Measurements from ENCODE around the gene AQP7. TPM values are rescaled to one million over a fixed set of nuclear protein-coding genes. Genes with fewer than 3 reads are reported as not detected.
"Not testable (repeated sequence)": the region's sequence is repeated elsewhere in the genome, so short reads cannot be mapped to it uniquely, and the experiment has no call there.

AQP7 gene
- total and polyA plus RNA-seq, 4 donors: 0.33 to 3.1 (median 1.0) TPM

DNA sequence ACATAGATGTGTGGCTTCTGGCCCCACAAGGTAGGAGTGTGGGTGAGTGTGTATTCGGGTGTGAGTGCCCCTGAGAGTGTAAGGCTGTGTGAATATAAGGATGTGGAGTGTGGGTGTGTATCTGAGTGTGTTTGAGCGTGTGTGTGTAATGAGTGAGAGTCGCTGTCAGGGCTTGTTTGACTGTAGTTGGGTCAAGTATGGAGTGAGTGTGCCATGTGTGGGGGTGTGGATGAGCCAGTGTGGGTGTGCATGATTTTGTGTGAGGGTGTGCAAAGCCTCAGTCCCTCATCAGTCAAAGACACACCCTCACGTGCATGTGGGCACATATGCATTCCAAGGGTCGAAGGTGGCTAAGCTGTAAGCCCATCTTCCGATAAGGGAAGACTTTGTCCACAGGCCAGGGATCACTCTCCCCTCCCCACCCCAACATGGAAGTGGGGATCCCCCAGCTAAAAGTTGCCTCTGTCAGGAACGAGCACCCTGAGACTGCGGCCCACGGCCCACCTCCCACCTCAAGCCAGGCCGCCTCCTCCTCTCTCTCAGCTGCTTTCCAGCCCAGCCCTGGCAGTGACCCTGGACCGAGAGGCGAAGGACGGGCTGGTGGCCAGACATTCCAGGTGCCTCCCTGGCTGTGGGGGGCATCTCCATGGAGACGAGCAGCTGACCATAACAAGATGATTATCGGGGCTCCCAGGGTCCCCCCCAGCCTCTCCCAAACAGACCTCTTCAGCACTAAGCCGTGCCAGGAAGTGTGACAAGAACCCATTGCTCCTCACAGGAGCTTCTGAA lies 32.1 kb upstream of the AQP7 start:
- Histone ChIP-seq H3K9me3 (ENCODE audit: control insufficient read depth, insufficient read depth, low read length) (no peaks in the 10 kb centered on the region), H3K27me3 (ENCODE audit: control insufficient read depth, insufficient read depth, low read length) (no peaks in the 10 kb centered on the region), H3K4me3 (ENCODE audit: low read depth, low read length) (no peak overlapping the region), H3K27ac (ENCODE audit: low read depth, low read length) (no peak overlapping the region), H3K36me3 (ENCODE audit: control insufficient read depth, insufficient read depth, low read length) (no peaks in the 10 kb centered on the region), H3K4me1 (ENCODE audit: control insufficient read depth, insufficient read depth, low read length) (no peaks in the 10 kb centered on the region)
- no peak for DNase-seq (ENCODE audit: low read depth in 4 of 6, low spot score in 6 of 6)
- 60% methylated on average over 12 of the region's 16 CpGs for WGBS (ENCODE audit: insufficient coverage)

DNA sequence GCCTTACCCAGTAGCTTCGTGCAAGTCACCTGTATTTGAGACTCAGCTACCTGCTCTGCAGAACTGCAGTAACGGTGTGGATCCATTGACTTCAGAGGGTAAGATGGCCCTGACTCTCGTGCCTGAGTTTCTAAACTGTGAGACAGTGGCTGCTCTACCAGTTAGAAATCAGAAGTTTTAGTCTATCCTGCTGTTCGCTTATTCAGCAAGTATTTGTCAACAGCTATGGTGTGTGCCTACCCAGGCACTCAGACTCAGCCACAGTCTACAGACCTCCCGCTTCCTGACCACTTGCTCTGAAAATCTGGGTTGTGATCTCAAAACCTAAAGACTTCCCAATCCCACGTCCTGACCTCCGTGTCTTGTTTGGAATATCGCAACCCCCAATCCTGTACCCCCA lies 31.5 kb upstream of the AQP7 start:
- Histone ChIP-seq H3K36me3 (ENCODE audit: control insufficient read depth, insufficient read depth, low read length) (no peaks in the 10 kb centered on the region), H3K9me3 (ENCODE audit: control insufficient read depth, insufficient read depth, low read length) (no peaks in the 10 kb centered on the region), H3K4me1 (ENCODE audit: control insufficient read depth, insufficient read depth, low read length) (no peaks in the 10 kb centered on the region), H3K27me3 (ENCODE audit: control insufficient read depth, insufficient read depth, low read length) (no peaks in the 10 kb centered on the region), H3K4me3 (ENCODE audit: low read depth, low read length) (no peak overlapping the region), H3K27ac (ENCODE audit: low read depth, low read length) (no peak overlapping the region)
- no peak for DNase-seq (ENCODE audit: low read depth in 4 of 6, low spot score in 6 of 6)
- WGBS (ENCODE audit: insufficient coverage): 90% methylated on average over 8 of the region's 8 CpGs

DNA sequence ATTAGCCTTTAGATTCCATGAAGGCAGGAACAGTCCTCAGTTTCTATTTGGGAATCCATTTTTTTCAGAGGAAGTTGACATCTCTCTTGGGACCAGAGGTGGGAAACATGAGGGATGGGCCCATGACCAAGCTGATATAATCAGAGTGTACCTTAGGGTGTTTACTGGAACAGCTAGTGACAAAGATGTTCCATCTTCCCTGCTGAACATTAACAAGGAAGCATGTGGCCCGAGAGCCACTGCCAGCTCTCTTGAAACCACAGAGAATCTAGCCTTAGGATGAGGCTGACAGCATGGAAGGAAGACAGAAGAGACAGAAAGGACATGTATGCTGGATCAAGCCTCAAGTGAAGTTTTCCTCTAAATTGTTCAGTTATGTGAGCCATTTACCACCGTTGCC lies 29.1 kb upstream of the AQP7 start:
- Histone ChIP-seq H3K27ac (ENCODE audit: low read depth, low read length) (no peak overlapping the region), H3K36me3 (ENCODE audit: control insufficient read depth, insufficient read depth, low read length) (no peaks in the 10 kb centered on the region), H3K4me3 (ENCODE audit: low read depth, low read length) (no peak overlapping the region), H3K27me3 (ENCODE audit: control insufficient read depth, insufficient read depth, low read length) (no peaks in the 10 kb centered on the region), H3K4me1 (ENCODE audit: control insufficient read depth, insufficient read depth, low read length) (no peaks in the 10 kb centered on the region), H3K9me3 (ENCODE audit: control insufficient read depth, insufficient read depth, low read length) (no peaks in the 10 kb centered on the region)
- WGBS (ENCODE audit: insufficient coverage): no CpG with 5 or more reads among the region's 2 CpGs
- DNase-seq (ENCODE audit: low read depth in 4 of 6, low spot score in 6 of 6): no peak

DNA sequence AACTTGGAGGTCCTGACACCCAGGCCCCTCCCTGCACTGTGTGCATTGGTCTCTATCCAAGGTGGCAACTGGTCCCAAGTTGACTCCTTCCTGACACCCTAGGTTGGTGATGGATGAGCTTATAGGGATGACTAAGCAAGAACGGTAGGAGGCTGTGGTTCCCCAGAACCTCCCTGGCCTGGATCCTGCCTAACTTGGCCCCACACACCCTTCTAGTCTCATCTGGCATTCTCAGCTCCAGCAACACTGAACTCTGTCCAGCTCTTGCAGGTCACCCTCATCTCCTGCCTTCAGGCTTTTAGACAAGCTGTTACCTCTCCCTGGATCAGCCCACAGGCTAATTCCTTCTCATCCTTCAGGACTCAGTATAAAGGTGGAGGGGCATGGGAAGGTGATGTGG lies 28.6 kb upstream of the AQP7 start:
- Histone ChIP-seq H3K36me3 (ENCODE audit: control insufficient read depth, insufficient read depth, low read length) (no peaks in the 10 kb centered on the region), H3K4me1 (ENCODE audit: control insufficient read depth, insufficient read depth, low read length) (no peaks in the 10 kb centered on the region), H3K27ac (ENCODE audit: low read depth, low read length) (no peak overlapping the region), H3K9me3 (ENCODE audit: control insufficient read depth, insufficient read depth, low read length) (no peaks in the 10 kb centered on the region), H3K27me3 (ENCODE audit: control insufficient read depth, insufficient read depth, low read length) (no peaks in the 10 kb centered on the region), H3K4me3 (ENCODE audit: low read depth, low read length) (no peak overlapping the region)
- DNase-seq (ENCODE audit: low read depth in 4 of 6, low spot score in 6 of 6): no peak
- WGBS (ENCODE audit: insufficient coverage): no CpG with 5 or more reads among the region's 1 CpG

DNA sequence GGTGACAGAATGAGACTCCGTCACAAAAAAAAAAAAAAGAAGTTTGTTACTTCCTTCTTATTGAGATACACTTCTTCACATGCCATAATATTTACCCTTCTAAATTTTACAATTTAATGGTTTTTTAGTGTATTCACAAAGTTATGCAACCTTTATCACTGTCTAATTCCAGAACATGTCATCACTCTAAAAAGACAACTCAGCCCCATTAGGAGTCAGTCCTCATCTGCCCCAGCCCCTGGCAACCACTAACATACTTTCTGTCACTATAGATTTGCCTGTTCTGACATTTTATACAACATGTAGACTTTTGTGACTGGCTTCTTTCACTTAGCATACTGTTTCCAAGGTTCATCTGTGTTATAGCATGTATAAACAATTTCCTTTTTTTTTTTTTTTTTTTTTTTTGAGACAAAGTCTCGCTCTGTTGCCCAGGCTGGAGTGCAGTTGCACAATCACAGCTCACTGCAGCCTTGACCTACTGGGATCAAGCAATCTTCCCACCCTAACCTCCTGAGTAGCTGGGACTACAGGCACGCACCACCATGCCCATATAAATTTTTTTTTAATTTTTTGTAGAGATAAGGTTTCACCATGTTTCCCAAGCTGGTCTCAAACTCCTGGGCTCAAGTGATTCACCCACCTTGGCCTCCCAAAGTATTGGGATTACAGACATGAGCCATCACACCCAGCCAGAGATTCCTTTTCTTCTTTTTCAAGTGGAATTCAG lies 27.1 kb upstream of the AQP7 start:
- no peaks in the 10 kb centered on the region for H3K27me3 ChIP-seq (ENCODE audit: control insufficient read depth, insufficient read depth, low read length)
- WGBS (ENCODE audit: insufficient coverage): no CpG with 5 or more reads among the region's 3 CpGs
- no peak overlapping the region for H3K4me3 ChIP-seq (ENCODE audit: low read depth, low read length)
- no peaks in the 10 kb centered on the region for H3K36me3 ChIP-seq (ENCODE audit: control insufficient read depth, insufficient read depth, low read length)
- DNase-seq (ENCODE audit: low read depth in 4 of 6, low spot score in 6 of 6): no peak
- no peak overlapping the region for H3K27ac ChIP-seq (ENCODE audit: low read depth, low read length)
- H3K9me3 ChIP-seq (ENCODE audit: control insufficient read depth, insufficient read depth, low read length): no peaks in the 10 kb centered on the region
- H3K4me1 ChIP-seq (ENCODE audit: control insufficient read depth, insufficient read depth, low read length): no peaks in the 10 kb centered on the region

DNA sequence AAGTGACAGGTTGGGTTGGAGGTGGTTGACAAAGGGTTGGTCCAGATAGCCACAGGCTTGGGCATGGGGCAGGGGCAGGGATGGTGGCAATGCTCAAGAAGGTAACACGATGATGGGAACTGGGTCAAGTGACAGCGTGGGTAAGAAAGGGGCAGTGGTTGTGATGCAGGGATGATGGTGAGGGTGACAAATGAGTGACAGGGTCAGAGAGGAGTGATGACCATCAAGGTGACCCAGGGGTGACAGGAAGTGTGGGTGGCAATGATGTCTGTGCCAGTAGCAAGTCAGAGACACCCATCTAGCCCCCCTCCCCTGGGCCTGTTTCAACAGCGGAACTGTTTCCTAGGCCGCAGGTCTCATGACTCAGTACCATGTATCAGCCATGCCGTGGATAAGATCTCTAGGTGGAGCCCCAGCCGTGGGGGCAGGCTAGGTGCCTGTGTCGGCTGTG lies 24.5 kb upstream of the AQP7 start:
- no peaks in the 10 kb centered on the region for H3K36me3 ChIP-seq (ENCODE audit: control insufficient read depth, insufficient read depth, low read length)
- no peaks in the 10 kb centered on the region for H3K27me3 ChIP-seq (ENCODE audit: control insufficient read depth, insufficient read depth, low read length)
- H3K27ac ChIP-seq (ENCODE audit: low read depth, low read length): no peak overlapping the region
- H3K4me3 ChIP-seq (ENCODE audit: low read depth, low read length): no peak overlapping the region
- H3K9me3 ChIP-seq (ENCODE audit: control insufficient read depth, insufficient read depth, low read length): no peaks in the 10 kb centered on the region
- no peak for DNase-seq (ENCODE audit: low read depth in 4 of 6, low spot score in 6 of 6)
- H3K4me1 ChIP-seq (ENCODE audit: control insufficient read depth, insufficient read depth, low read length): no peaks in the 10 kb centered on the region
- WGBS (ENCODE audit: insufficient coverage): 94% methylated on average over 7 of the region's 7 CpGs

DNA sequence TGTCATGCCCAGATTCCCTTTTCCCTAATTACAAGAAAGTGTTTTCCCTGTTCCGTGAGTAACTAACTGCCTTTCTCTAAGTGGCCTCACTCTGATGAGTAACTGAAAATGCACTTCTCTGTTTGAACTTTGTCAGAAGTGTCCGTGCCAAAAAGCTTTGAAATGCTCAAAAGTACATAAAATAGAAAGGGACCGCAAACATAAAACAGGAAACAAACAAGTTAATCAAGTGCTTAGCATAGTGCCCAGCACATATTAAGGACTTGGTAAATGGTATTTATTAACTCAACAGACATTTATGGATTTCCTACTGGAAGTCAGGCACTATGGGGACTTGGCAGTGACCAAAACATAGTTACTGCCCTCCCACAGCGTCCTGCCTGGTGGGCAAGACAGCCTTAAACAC lies 22.8 kb upstream of the AQP7 start:
- DNase-seq (ENCODE audit: low read depth in 4 of 6, low spot score in 6 of 6): no peak
- H3K27ac ChIP-seq (ENCODE audit: low read depth, low read length): no peak overlapping the region
- no peaks in the 10 kb centered on the region for H3K4me1 ChIP-seq (ENCODE audit: control insufficient read depth, insufficient read depth, low read length)
- no peaks in the 10 kb centered on the region for H3K9me3 ChIP-seq (ENCODE audit: control insufficient read depth, insufficient read depth, low read length)
- no peak overlapping the region for H3K4me3 ChIP-seq (ENCODE audit: low read depth, low read length)
- H3K36me3 ChIP-seq (ENCODE audit: control insufficient read depth, insufficient read depth, low read length): no peaks in the 10 kb centered on the region
- WGBS (ENCODE audit: insufficient coverage): 71% methylated on average over 1 of the region's 4 CpGs
- H3K27me3 ChIP-seq (ENCODE audit: control insufficient read depth, insufficient read depth, low read length): no peaks in the 10 kb centered on the region

DNA sequence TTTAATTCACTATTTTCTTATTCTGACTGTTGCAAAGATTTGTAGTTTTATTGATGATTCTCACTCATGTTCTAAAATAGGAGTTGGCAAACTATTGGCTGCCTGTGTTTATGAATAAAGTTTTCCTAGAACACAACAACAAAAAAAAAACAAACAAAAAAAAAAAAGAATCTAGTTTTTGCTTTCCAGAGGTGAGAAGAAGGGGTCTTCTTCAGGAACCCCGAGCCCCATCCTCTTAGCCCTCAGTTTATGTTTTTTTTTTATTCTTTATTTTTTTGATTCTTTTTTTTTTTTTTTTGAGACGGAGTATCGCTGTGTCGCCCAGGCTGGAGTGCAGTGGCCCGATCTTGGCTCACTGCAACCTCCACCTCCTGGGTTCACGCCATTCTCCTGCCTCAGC lies 22.1 kb upstream of the AQP7 start:
- H3K27ac ChIP-seq (ENCODE audit: low read depth, low read length); H3K36me3 ChIP-seq (ENCODE audit: control insufficient read depth, insufficient read depth, low read length); H3K27me3 ChIP-seq (ENCODE audit: control insufficient read depth, insufficient read depth, low read length); H3K4me3 ChIP-seq (ENCODE audit: low read depth, low read length); DNase-seq (ENCODE audit: low read depth in 4 of 6, low spot score in 6 of 6); H3K4me1 ChIP-seq (ENCODE audit: control insufficient read depth, insufficient read depth, low read length); H3K9me3 ChIP-seq (ENCODE audit: control insufficient read depth, insufficient read depth, low read length): not testable (repeated sequence)
- WGBS (ENCODE audit: insufficient coverage): no CpG with 5 or more reads among the region's 6 CpGs

DNA sequence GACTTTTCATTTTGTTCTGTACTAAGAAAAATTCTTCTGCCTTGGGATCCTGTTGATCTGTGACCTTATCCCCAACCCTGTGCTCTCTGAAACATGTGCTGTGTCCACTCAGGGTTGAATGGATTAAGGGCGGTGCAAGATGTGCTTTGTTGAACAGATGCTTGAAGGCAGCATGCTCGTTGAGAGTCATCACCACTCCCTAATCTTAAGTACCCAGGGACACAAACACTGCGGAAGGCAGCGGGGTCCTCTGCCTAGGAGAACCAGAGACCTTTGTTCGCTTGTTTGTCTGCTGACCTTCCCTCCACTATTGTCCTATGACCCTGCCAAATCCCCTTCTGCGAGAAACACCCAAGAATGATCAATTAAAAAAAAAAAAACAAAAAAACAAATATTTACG lies 21.7 kb upstream of the AQP7 start:
- H3K36me3 ChIP-seq (ENCODE audit: control insufficient read depth, insufficient read depth, low read length); H3K4me1 ChIP-seq (ENCODE audit: control insufficient read depth, insufficient read depth, low read length); H3K4me3 ChIP-seq (ENCODE audit: low read depth, low read length); DNase-seq (ENCODE audit: low read depth in 4 of 6, low spot score in 6 of 6); H3K27ac ChIP-seq (ENCODE audit: low read depth, low read length); H3K9me3 ChIP-seq (ENCODE audit: control insufficient read depth, insufficient read depth, low read length); H3K27me3 ChIP-seq (ENCODE audit: control insufficient read depth, insufficient read depth, low read length): not testable (repeated sequence)
- WGBS (ENCODE audit: insufficient coverage): no CpG with 5 or more reads among the region's 7 CpGs

Data from spinal cord (tissue), 10 donors.